ENCODE measurements around the gene OR52W1. TPM values are rescaled to one million over a fixed set of nuclear protein-coding genes. Genes with fewer than 3 reads are reported as not detected.

OR52W1 gene
- not detected in 2 replicates for polyA plus RNA-seq

GRCh38 chr11:6199174-6199810 is at the start of gene OR52W1:
Gene OR52W1, plus strand, starts transcription at chr11:6199224. Its CDS starts 0 bp downstream, at chr11:6199224.

GRCh38 chr11:6170226-6170625 is 28.8 kb upstream of the OR52W1 start, which contains the start of gene OR52B2:
Gene OR52B2, minus strand, starts transcription at chr11:6170326. Its CDS starts 0 bp downstream, at chr11:6170326.

GRCh38 chr11:6205366-6205765 is 6.3 kb downstream of the OR52W1 start, which contains the start of gene C11orf42:
Gene C11orf42, plus strand, starts transcription at chr11:6205557. Its CDS starts 59 bp downstream, at chr11:6205616.

GRCh38 chr11:6234387-6235107 is 35.5 kb downstream of the OR52W1 start, which contains the start of gene FHIP1B:
Gene FHIP1B, minus strand, starts transcription at chr11:6234636. Its CDS starts 10,120 bp downstream, at chr11:6224516.

GRCh38 chr11:6238902-6239301 is 39.9 kb downstream of the OR52W1 start, which contains the start of gene CNGA4:
Gene CNGA4, plus strand, starts transcription at chr11:6239089. Its CDS starts 118 bp downstream, at chr11:6239207.

Other genes with a start within 250 kb of the OR52W1 start
- not detected in 2 replicates for gene OR56A5, start 230.7 kb upstream of the OR52W1 start, polyA plus RNA-seq
- not detected in 2 replicates for gene OR52L1, start 212.2 kb upstream of the OR52W1 start, polyA plus RNA-seq
- not detected in 2 replicates for gene OR56A4, start 192.3 kb upstream of the OR52W1 start, polyA plus RNA-seq
- gene OR56A1, start 168.5 kb upstream of the OR52W1 start, polyA plus RNA-seq, result not detected in 2 replicates
- not detected in 2 replicates for gene OR56B4, start 91.5 kb upstream of the OR52W1 start, polyA plus RNA-seq
- gene OR52B2, start 28.9 kb upstream of the OR52W1 start, polyA plus RNA-seq, result not detected in 2 replicates
- gene C11orf42, start 6.3 kb downstream of the OR52W1 start, polyA plus RNA-seq, result not detected in 2 replicates
- 3.9 and 9.0 TPM in 2 replicates for gene FHIP1B, start 35.4 kb downstream of the OR52W1 start, polyA plus RNA-seq
- gene CNGA4, start 39.9 kb downstream of the OR52W1 start, polyA plus RNA-seq, result not detected in 2 replicates
- gene CCKBR, start 60.6 kb downstream of the OR52W1 start, polyA plus RNA-seq, result 5.3 TPM in 1 of 2 replicates, not detected in the other
- 0.79 and 3.7 TPM in 2 replicates for gene CAVIN3, start 121.3 kb downstream of the OR52W1 start, polyA plus RNA-seq
- 49.1 and 56.6 TPM in 2 replicates for gene SMPD1, start 191.2 kb downstream of the OR52W1 start, polyA plus RNA-seq
- 52.5 and 67.7 TPM in 2 replicates for gene APBB1, start 219.9 kb downstream of the OR52W1 start, polyA plus RNA-seq
- gene HPX, start 241.8 kb downstream of the OR52W1 start, polyA plus RNA-seq, result not detected in 2 replicates